Lower lobe of right lung (tissue), 2 donors: Measurements from ENCODE around the gene ALDH1A1. TPM values are rescaled to one million over a fixed set of nuclear protein-coding genes. Genes with fewer than 3 reads are reported as not detected.

ENCODE experiments used
- ATAC-seq, 2 donors: fragments of 200-7000 bp; cut with Tn5 transposase; one replicate each; pipeline ENCODE4 v1.9.1; 2020 to 2022; ENCODE audit warnings: mild to moderate bottlenecking in 2 of 2, moderate library complexity in 2 of 2
- DNase-seq: peaks from one replicate; pipeline ENCODE4 v3.0.0-alpha.2; 2020
- H3K27ac ChIP-seq: fragments of 200-600 bp; one replicate; pipeline ENCODE4 v1.8.0; 2022
- H3K27me3 ChIP-seq: fragments of 200-600 bp; one replicate; pipeline ENCODE4 v1.8.0; 2022; ENCODE audit warnings: low read depth
- H3K36me3 ChIP-seq: fragments of 200-600 bp; one replicate; pipeline ENCODE4 v1.8.0; 2022; ENCODE audit warnings: mild to moderate bottlenecking
- H3K4me1 ChIP-seq: fragments of 200-600 bp; one replicate; pipeline ENCODE4 v1.8.0; 2022
- H3K4me3 ChIP-seq: fragments of 200-600 bp; one replicate; pipeline ENCODE4 v1.8.0; 2022; ENCODE audit warnings: mild to moderate bottlenecking
- H3K9me3 ChIP-seq: fragments of 200-600 bp; one replicate; pipeline ENCODE4 v1.8.0; 2022
- intact Hi-C: fragments of 100-400 bp; cut with DNase I; formaldehyde crosslinking; loops from one replicate; pipeline ENCODE4 v1.11.0; 2022
- total RNA-seq: library from RNA; stranded (reverse); fragmentation: NEBNext Ultra II Directional; extraction: Animal tissue kit (Norgen Biotek cat#: 25700); gene quantifications from one replicate; pipeline ENCODE4 v1.2.1, GENCODE V29; 2021
- TF ChIP-seq, protein P1 (sequence below): fragments of 200-600 bp; IDR thresholded peaks from one replicate; pipeline ENCODE4 v1.8.0; 2022; ENCODE audit warnings: antibody characterized with exemption, mild to moderate bottlenecking
- donor health status: DM: no; HTN: yes; CAD: no; lungs with severe emphysema.

The ALDH1A1 gene
- total RNA-seq, 1 donor from 2014 or later, result 238 TPM

DNA sequence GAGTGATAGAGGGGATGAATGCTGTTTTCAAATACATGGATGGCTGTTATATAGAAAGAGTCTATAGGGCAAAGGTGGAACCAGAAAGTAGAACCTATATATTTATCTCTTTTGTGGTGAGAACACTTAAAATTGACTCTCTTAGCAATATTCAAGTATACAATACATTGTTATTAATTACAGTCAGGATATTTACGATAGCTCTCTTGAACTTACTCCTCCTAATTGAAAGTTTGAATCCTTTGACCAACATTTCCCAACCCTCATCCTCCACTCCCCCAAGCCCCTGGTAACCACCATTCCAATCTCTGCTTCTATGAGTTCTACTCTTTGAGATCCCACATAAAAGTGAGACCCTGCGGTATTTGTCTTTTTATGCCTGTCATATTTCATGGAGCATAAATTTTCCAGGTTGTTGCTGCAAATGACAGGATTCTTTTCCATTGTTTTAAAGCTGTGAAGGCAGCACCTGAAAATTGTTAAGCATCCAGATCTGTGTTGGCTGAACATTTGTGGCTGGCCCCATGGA lies 41.5 kb downstream of the ALDH1A1 start:
- intact Hi-C loops, result no loop called here

DNA sequence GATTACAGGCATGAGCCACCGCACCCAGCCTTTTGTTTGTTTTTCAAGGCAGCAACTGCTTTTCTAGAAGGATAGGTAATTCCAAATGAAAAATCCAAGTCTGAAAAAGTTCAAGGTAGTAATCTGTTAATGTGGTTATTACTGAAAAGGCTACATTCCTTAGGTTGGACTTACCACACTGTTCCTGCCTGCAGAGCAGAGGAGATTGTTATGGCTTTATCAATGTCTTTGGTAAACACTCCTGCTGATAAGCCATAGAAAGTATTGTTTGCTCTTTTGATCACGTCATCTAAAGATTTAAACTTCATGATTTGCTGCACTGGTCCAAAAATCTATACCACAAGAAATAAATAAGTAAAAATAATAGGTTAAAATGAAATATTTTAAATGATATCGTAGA lies 43.4 kb downstream of the ALDH1A1 start:
- no peak overlapping the region for H3K27ac ChIP-seq
- no peak for DNase-seq
- TF ChIP-seq, protein P1, sequence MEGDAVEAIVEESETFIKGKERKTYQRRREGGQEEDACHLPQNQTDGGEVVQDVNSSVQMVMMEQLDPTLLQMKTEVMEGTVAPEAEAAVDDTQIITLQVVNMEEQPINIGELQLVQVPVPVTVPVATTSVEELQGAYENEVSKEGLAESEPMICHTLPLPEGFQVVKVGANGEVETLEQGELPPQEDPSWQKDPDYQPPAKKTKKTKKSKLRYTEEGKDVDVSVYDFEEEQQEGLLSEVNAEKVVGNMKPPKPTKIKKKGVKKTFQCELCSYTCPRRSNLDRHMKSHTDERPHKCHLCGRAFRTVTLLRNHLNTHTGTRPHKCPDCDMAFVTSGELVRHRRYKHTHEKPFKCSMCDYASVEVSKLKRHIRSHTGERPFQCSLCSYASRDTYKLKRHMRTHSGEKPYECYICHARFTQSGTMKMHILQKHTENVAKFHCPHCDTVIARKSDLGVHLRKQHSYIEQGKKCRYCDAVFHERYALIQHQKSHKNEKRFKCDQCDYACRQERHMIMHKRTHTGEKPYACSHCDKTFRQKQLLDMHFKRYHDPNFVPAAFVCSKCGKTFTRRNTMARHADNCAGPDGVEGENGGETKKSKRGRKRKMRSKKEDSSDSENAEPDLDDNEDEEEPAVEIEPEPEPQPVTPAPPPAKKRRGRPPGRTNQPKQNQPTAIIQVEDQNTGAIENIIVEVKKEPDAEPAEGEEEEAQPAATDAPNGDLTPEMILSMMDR, result no peak

More for the DNA sequence above, 41.5 kb downstream of the ALDH1A1 start:
- peaks cover 40% of the 10 kb centered on the region for H3K36me3 ChIP-seq
- TF ChIP-seq, protein P1, result no peak
- H3K27me3 ChIP-seq, result no peaks in the 10 kb centered on the region
- no peak for DNase-seq
- no peaks in the 10 kb centered on the region for H3K4me1 ChIP-seq
- no peaks in the 10 kb centered on the region for H3K9me3 ChIP-seq
- H3K4me3 ChIP-seq, result no peak overlapping the region
- H3K27ac ChIP-seq, result no peak overlapping the region
- ATAC-seq, result no peak

DNA sequence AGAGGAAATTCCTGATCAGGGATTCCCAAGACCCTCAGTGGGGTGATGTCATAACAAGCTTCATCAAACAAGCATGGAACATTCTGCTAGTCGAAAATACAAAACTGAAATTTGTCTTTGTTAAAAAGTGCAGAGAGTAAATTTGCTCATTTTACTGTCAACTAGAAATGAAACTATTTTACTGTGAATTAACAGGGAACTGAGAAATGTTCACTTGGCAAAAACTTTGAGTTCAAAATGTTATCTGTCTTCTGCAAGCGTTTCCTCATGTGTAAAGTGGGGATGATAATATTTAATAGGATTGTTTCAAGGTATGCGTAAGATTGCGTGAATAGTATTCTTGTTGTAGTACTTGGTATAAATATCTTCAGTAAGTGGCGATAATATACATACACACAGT lies 45.4 kb downstream of the ALDH1A1 start:
- intact Hi-C loops, result no loop called here
- no peak for DNase-seq
- Histone ChIP-seq H3K9me3 (no peaks in the 10 kb centered on the region), H3K27me3 (no peaks in the 10 kb centered on the region), H3K4me1 (no peaks in the 10 kb centered on the region), H3K4me3 (no peak overlapping the region), H3K27ac (no peak overlapping the region), H3K36me3 (peaks cover 53% of the 10 kb centered on the region)
- TF ChIP-seq, protein P1, result no peak
- ATAC-seq, result no peak

More for the DNA sequence above, 43.4 kb downstream of the ALDH1A1 start:
- no peaks in the 10 kb centered on the region for H3K27me3 ChIP-seq
- no peak for ATAC-seq
- H3K4me3 ChIP-seq, result no peak overlapping the region
- no peaks in the 10 kb centered on the region for H3K9me3 ChIP-seq
- no peaks in the 10 kb centered on the region for H3K4me1 ChIP-seq
- peaks cover 41% of the 10 kb centered on the region for H3K36me3 ChIP-seq
- intact Hi-C loops, result no loop called here

DNA sequence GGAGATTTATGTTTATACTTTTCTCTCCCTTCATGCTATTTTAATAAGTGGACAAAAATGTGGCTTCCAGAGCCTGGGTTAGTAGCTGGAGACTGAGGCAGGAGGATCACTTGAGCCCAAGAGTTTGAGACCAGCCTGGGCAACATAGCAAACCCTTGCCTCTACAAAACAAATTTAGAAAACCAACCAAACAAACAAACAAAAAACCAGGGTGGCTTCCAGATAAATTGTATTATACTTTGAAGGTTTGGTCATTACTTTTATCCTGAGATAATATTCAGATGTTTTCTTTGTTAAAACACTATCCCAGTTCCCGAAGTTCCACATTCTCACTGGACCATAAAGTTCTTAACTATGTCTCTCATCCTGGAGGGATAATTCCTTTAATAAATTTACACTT lies 46.0 kb downstream of the ALDH1A1 start:
- TF ChIP-seq, protein P1, result no peak

DNA sequence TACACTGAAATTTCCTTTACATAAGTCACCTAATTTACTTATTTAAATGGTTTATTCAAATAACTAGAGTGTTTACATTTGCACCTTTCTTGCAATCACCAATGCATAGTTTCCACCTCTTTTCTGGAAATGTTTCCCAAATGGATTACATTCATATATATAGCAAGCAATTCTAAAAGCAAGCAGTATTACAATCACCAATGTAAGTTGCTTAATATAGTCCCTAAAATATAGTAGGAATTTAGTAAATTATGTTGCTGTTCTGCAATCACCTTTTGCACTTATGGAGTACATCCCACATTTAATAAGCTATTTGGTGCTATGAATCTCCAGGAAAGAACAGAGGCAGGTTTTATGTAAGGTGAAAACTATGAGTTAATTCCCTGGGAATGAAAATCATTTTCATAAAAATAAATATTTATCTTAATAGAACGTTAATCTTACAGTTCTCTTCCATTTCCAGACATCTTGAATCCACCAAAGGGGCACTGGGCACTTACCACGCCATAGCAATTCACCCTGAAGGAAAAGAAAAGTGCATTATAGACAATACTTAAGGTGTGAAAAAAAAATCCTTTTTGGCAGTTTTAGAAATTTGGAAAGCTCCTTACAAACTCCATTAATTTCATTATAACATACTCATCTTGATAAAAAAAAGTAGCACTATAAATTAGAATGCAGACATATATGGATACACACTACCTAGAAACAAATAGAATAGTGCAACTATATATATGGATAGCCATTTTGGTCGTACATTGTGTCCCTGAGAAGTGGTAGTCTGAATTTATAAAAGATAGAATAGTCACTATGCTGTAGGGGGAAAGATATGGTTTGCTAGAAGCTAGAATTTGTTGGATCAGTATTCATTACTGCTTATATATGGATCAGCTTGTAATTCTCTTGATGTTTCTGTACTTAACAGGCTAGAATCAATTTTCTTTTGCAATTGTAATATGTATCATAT lies 47.1 kb downstream of the ALDH1A1 start:
- Histone ChIP-seq H3K4me3 (no peak overlapping the region), H3K9me3 (no peaks in the 10 kb centered on the region), H3K27me3 (no peaks in the 10 kb centered on the region), H3K36me3 (peaks cover 44% of the 10 kb centered on the region), H3K4me1 (no peaks in the 10 kb centered on the region), H3K27ac (no peak overlapping the region)
- TF ChIP-seq, protein P1, result no peak
- intact Hi-C loops, result no loop called here
- ATAC-seq (no peak), DNase-seq (no peak)

More for the DNA sequence above, 46.0 kb downstream of the ALDH1A1 start:
- no peaks in the 10 kb centered on the region for H3K4me1 ChIP-seq
- ATAC-seq (no peak), DNase-seq (no peak)
- no peak overlapping the region for H3K27ac ChIP-seq
- no peaks in the 10 kb centered on the region for H3K9me3 ChIP-seq
- H3K36me3 ChIP-seq, result peaks cover 47% of the 10 kb centered on the region
- H3K27me3 ChIP-seq, result no peaks in the 10 kb centered on the region
- H3K4me3 ChIP-seq, result no peak overlapping the region
- intact Hi-C loops, result no loop called here
